WTC11 (cell line): ENCODE results near the gene TAAR2. TPM values are rescaled to one million over a fixed set of nuclear protein-coding genes. Genes with fewer than 3 reads are reported as not detected.

Experiments used
- ATAC-seq: fragments of 200-7000 bp; cut with Tn5 transposase; 2 replicates; pipeline ENCODE4 v1.10.0; 2021; ENCODE audit warnings: mild to moderate bottlenecking, moderate library complexity
- CTCF ChIA-PET: fragments of 300-600 bp; sonication (Branson Sonifier 250); formaldehyde crosslinking; loops from one replicate; lab custom pipeline; 2021; ENCODE audit warnings: antibody characterized with exemption; lab: Charles Lee
- POLR2A ChIA-PET: fragments of 350-600 bp; sonication (Branson Sonifier 250); formaldehyde crosslinking; loops from one replicate; lab custom pipeline; 2021; ENCODE audit warnings: antibody characterized with exemption; lab: Charles Lee
- DNase-seq: peaks from one replicate; pipeline ENCODE4 v3.0.0; 2021; ENCODE audit warnings: low spot score
- H3K27ac Mint-ChIP-seq: 2 replicates; pipeline ENCODE4 v1.8.0; 2021; ENCODE audit warnings: mixed read lengths
- H3K27me3 Mint-ChIP-seq: 2 replicates; pipeline ENCODE4 v1.8.0; 2021; ENCODE audit warnings: low read depth, mild to moderate bottlenecking, moderate library complexity, mixed read lengths
- H3K36me3 Mint-ChIP-seq: 2 replicates; pipeline ENCODE4 v1.8.0; 2021; ENCODE audit warnings: mixed read lengths
- H3K4me1 Mint-ChIP-seq: 2 replicates; pipeline ENCODE4 v1.8.0; 2022; ENCODE audit warnings: mixed read lengths
- H3K4me3 Mint-ChIP-seq: 2 replicates; pipeline ENCODE4 v1.8.0; 2021; ENCODE audit warnings: mild to moderate bottlenecking, moderate library complexity, mixed read lengths
- H3K9me3 Mint-ChIP-seq: 2 replicates; pipeline ENCODE4 v1.8.0; 2021; ENCODE audit warnings: mixed read lengths
- ATF2 ChIP-seq: sonication (generic); formaldehyde crosslinking; IDR thresholded peaks from 2 replicates; pipeline ENCODE4 v1.8.1; 2022; ENCODE audit warnings: low read depth, missing genetic modification reagents, borderline replicate concordance
- ATF6 ChIP-seq: sonication (generic); formaldehyde crosslinking; IDR thresholded peaks from 2 replicates; pipeline ENCODE4 v1.8.1; 2023; ENCODE audit warnings: mild to moderate bottlenecking, missing genetic modification reagents
- CREB1 ChIP-seq: sonication (generic); formaldehyde crosslinking; IDR thresholded peaks from 2 replicates; pipeline ENCODE4 v1.8.0; 2023; ENCODE audit warnings: mild to moderate bottlenecking, missing genetic modification reagents
- E2F5 ChIP-seq: sonication (generic); formaldehyde crosslinking; IDR thresholded peaks from 2 replicates; pipeline ENCODE4 v1.8.1; 2022; ENCODE audit warnings: mild to moderate bottlenecking, moderate library complexity, missing genetic modification reagents
- EMX1 ChIP-seq: fragments of 250-450 bp; sonication (Bioruptor Pico); IDR thresholded peaks from 2 replicates; pipeline ENCODE4 v1.8.0; 2021; ENCODE audit warnings: mild to moderate bottlenecking
- FOXP1 ChIP-seq: sonication (generic); formaldehyde crosslinking; IDR thresholded peaks from 2 replicates; pipeline ENCODE4 v1.8.0; 2022; ENCODE audit warnings: missing genetic modification reagents, mild to moderate bottlenecking, moderate library complexity, borderline replicate concordance
- IRF1 ChIP-seq: sonication (generic); formaldehyde crosslinking; IDR thresholded peaks from 2 replicates; pipeline ENCODE4 v1.8.0; 2023; ENCODE audit warnings: missing genetic modification reagents
- JUN ChIP-seq: sonication (generic); formaldehyde crosslinking; IDR thresholded peaks from 2 replicates; pipeline ENCODE4 v1.8.0; 2023; ENCODE audit warnings: mild to moderate bottlenecking, missing genetic modification reagents
- MYBL2 ChIP-seq: sonication (generic); formaldehyde crosslinking; IDR thresholded peaks from 2 replicates; pipeline ENCODE4 v1.8.1; 2023; ENCODE audit warnings: mild to moderate bottlenecking, moderate library complexity, missing genetic modification reagents
- NFATC4 ChIP-seq: fragments of 250-450 bp; sonication (Bioruptor Pico); IDR thresholded peaks from 2 replicates; pipeline ENCODE4 v1.9.0; 2021; ENCODE audit warnings: mild to moderate bottlenecking
- PRRX2 ChIP-seq: fragments of 250-450 bp; sonication (Bioruptor Pico); IDR thresholded peaks from 2 replicates; pipeline ENCODE4 v1.8.0; 2021; ENCODE audit warnings: mild to moderate bottlenecking
- SP1 ChIP-seq: sonication (generic); formaldehyde crosslinking; conservative IDR thresholded peaks from 2 replicates; pipeline ENCODE4 v1.8.1; 2022; ENCODE audit warnings: missing genetic modification reagents
- ZBTB21 ChIP-seq: sonication (generic); formaldehyde crosslinking; IDR thresholded peaks from 2 replicates; pipeline ENCODE4 v1.8.1; 2023; ENCODE audit warnings: mild to moderate bottlenecking, missing genetic modification reagents, borderline replicate concordance
- ZMAT4 ChIP-seq: fragments of 250-450 bp; sonication (Bioruptor Pico); IDR thresholded peaks from 2 replicates; pipeline ENCODE4 v1.9.0; 2021; ENCODE audit warnings: mild to moderate bottlenecking
- ZNF138 ChIP-seq: sonication (generic); formaldehyde crosslinking; conservative IDR thresholded peaks from 2 replicates; pipeline ENCODE4 v1.8.1; 2022; ENCODE audit warnings: mild to moderate bottlenecking, moderate library complexity, missing genetic modification reagents
- ZNF416 ChIP-seq: fragments of 250-450 bp; sonication (Bioruptor Pico); IDR thresholded peaks from 2 replicates; pipeline ENCODE4 v1.9.0; 2021; ENCODE audit warnings: mild to moderate bottlenecking, inconsistent platforms
- ZNF671 ChIP-seq: fragments of 250-450 bp; sonication (Bioruptor Pico); IDR thresholded peaks from 2 replicates; pipeline ENCODE4 v1.8.0; 2021; ENCODE audit warnings: mild to moderate bottlenecking
- ZSCAN18 ChIP-seq: fragments of 250-450 bp; sonication (Bioruptor Pico); IDR thresholded peaks from 2 replicates; pipeline ENCODE4 v2.1.2; 2022; ENCODE audit warnings: mild to moderate bottlenecking, moderate library complexity
- total RNA-seq: library from RNA; stranded (reverse); gene quantifications from 3 replicates; pipeline ENCODE4 v1.2.3, GENCODE V29; 2021
- TF ChIP-seq, protein P1 (sequence below): fragments of 250-450 bp; sonication (Bioruptor Pico); IDR thresholded peaks from 2 replicates; pipeline ENCODE4 v1.9.0; 2021; ENCODE audit warnings: mild to moderate bottlenecking

TAAR2 gene
- total RNA-seq, 1 experiment from 2014 or later: not detected

- POLR2A ChIA-PET: no interaction called here
- CTCF ChIA-PET: interaction anchor here (1.1 kb wide), 1 partner anchor 14 kb away, joined by 4 read pairs; no protein-coding TSS in a partner anchor
- no peak overlapping the region for H3K4me3 Mint-ChIP-seq
- H3K36me3 Mint-ChIP-seq: no peaks in the 10 kb centered on the region
- peaks cover 17% of the 10 kb centered on the region for H3K9me3 Mint-ChIP-seq
- ATAC-seq: no peak
- TF ChIP-seq ZNF671 (CRISPR knock-in tag) (no peak), SP1 (CRISPR knock-in tag) (no peak), IRF1 (CRISPR knock-in tag) (no peak), JUN (no peak), ZMAT4 (no peak), ZNF138 (CRISPR knock-in tag) (no peak), ZNF416 (CRISPR knock-in tag) (no peak), CREB1 (no peak), PRRX2 (CRISPR knock-in tag) (no peak), FOXP1 (no peak)
- H3K27ac Mint-ChIP-seq: no peak overlapping the region
- no peak for DNase-seq
- peaks cover 7% of the 10 kb centered on the region for H3K4me1 Mint-ChIP-seq
- no peaks in the 10 kb centered on the region for H3K27me3 Mint-ChIP-seq
Observed at GRCh38 chr6:132584698-132585097, 39.4 kb downstream of the TAAR2 start.

DNA sequence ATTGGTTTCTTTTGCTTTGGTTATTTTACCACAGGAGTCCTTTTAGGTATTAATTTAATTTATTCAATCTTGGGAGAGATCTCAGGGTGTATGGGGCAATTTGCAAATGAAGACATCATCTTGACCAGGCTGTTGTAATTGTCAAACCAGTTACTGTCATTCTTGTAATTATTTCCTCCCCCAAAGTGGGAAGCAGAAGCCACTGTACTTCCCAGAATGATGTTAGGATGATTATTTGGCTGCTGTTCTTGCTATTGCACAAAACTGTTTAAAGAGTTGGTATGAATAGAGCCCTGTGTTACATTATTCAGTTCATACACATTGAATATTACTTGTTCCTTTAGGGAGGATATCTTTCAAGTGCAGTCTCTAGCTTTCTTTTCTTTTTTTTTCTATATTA, 52.3 kb downstream of the TAAR2 start:
- no peak for TF ChIP-seq NFATC4 (CRISPR knock-in tag)
- TF ChIP-seq E2F5 (CRISPR knock-in tag): no peak
- TF ChIP-seq SP1 (CRISPR knock-in tag): no peak
- no peak for TF ChIP-seq ATF2 (CRISPR knock-in tag)
- TF ChIP-seq, protein P1, sequence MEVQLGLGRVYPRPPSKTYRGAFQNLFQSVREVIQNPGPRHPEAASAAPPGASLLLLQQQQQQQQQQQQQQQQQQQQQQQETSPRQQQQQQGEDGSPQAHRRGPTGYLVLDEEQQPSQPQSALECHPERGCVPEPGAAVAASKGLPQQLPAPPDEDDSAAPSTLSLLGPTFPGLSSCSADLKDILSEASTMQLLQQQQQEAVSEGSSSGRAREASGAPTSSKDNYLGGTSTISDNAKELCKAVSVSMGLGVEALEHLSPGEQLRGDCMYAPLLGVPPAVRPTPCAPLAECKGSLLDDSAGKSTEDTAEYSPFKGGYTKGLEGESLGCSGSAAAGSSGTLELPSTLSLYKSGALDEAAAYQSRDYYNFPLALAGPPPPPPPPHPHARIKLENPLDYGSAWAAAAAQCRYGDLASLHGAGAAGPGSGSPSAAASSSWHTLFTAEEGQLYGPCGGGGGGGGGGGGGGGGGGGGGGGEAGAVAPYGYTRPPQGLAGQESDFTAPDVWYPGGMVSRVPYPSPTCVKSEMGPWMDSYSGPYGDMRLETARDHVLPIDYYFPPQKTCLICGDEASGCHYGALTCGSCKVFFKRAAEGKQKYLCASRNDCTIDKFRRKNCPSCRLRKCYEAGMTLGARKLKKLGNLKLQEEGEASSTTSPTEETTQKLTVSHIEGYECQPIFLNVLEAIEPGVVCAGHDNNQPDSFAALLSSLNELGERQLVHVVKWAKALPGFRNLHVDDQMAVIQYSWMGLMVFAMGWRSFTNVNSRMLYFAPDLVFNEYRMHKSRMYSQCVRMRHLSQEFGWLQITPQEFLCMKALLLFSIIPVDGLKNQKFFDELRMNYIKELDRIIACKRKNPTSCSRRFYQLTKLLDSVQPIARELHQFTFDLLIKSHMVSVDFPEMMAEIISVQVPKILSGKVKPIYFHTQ (CRISPR knock-in tag): no peak
- TF ChIP-seq EMX1 (CRISPR knock-in tag): no peak
- no peak for TF ChIP-seq CREB1
- no peak for TF ChIP-seq ZSCAN18
- no peak for TF ChIP-seq MYBL2 (CRISPR knock-in tag)
- TF ChIP-seq ATF6 (CRISPR knock-in tag): no peak
- no peak for TF ChIP-seq ZBTB21 (CRISPR knock-in tag)
- Mint-ChIP-seq H3K27ac (no peak overlapping the region), H3K27me3 (no peaks in the 10 kb centered on the region), H3K4me1 (peaks cover 38% of the 10 kb centered on the region), H3K9me3 (no peaks in the 10 kb centered on the region), H3K4me3 (no peak overlapping the region), H3K36me3 (no peaks in the 10 kb centered on the region)
- ATAC-seq (no peak), DNase-seq (no peak)
- ChIA-PET POLR2A (no interaction called here), CTCF (interaction anchor here (0.7 kb wide), 1 partner anchor 88 kb away, joined by 4 read pairs; no protein-coding TSS in a partner anchor)
